Kidney (tissue), 14 donors: ENCODE data around the gene KIFAP3. TPM values are rescaled to one million over a fixed set of nuclear protein-coding genes. Genes with fewer than 3 reads are reported as not detected.
"Not testable (repeated sequence)": the region's sequence is repeated elsewhere in the genome, so short reads cannot be mapped to it uniquely, and the experiment has no call there.

ENCODE experiments used
- DNase-seq, 5 donors: peaks; one replicate each; pipeline ENCODE4 v3.0.0-alpha.2; 2013 to 2020
- FAIRE-seq: peaks from 2 replicates; lab custom pipeline; 2012; peaks lifted over from hg19 to GRCh38; lab: Jason Lieb, UNC
- H3K27ac ChIP-seq, 2 donors: one replicate each; pipeline ENCODE4 v1.7.0; 2013; ENCODE audit warnings: low read depth in 2 of 2, low read length in 2 of 2, inconsistent platforms in 1 of 2
- H3K27me3 ChIP-seq: one replicate; pipeline ENCODE4 v1.7.1; 2013; ENCODE audit warnings: low read length, inconsistent platforms; ENCODE audit not compliant: control insufficient read depth, insufficient read depth
- H3K36me3 ChIP-seq, 3 donors: one replicate each; pipeline versions ENCODE4 v1.7.0 to v1.7.1; 2013; ENCODE audit warnings: low read length in 3 of 3, control low read depth in 1 of 3, inconsistent platforms in 1 of 3; ENCODE audit not compliant: insufficient read depth in 3 of 3, control insufficient read depth in 2 of 3
- H3K4me1 ChIP-seq, 3 donors: one replicate each; pipeline versions ENCODE4 v1.7.0 to v1.7.1; 2013; ENCODE audit warnings: low read length in 3 of 3, inconsistent platforms in 1 of 3, low read depth in 1 of 3; ENCODE audit not compliant: control insufficient read depth in 2 of 3, insufficient read depth in 2 of 3
- H3K4me3 ChIP-seq, 3 donors: one replicate each; pipeline versions ENCODE4 v1.7.0 to v1.8.1; 2013; ENCODE audit warnings: low read length in 3 of 3, control low read depth in 1 of 3, inconsistent platforms in 1 of 3
- H3K9ac ChIP-seq, 3 donors: one replicate each; pipeline versions ENCODE4 v1.7.0 to v1.7.1; 2013; ENCODE audit warnings: low read length in 3 of 3, control low read depth in 1 of 3, inconsistent platforms in 1 of 3
- H3K9me3 ChIP-seq, 3 donors: one replicate each; pipeline versions ENCODE4 v1.7.0 to v1.7.1; 2013; ENCODE audit warnings: low read length in 3 of 3, control low read depth in 1 of 3, inconsistent platforms in 1 of 3; ENCODE audit not compliant: control insufficient read depth in 2 of 3, insufficient read depth in 1 of 3
- CTCF ChIP-seq: IDR thresholded peaks from 3 replicates; pipeline ENCODE4 v1.5.1; 2012; ENCODE audit warnings: mild to moderate bottlenecking, moderate library complexity, borderline replicate concordance; ENCODE audit not compliant: insufficient read depth; ENCODE audit errors: extremely low read depth
- intact Hi-C: fragments of 100-400 bp; cut with DNase I; formaldehyde crosslinking; loops from one replicate; pipeline ENCODE4 v1.11.1; 2022
- polyA plus RNA-seq: library from polyadenylated mRNA; stranded (reverse); fragments of 350-450 nt; fragmentation: Illumina TruSeq; extraction: RNeasy Lipid Tissue Mini Kit (QIAGEN cat#74804); gene quantifications from one replicate; pipeline ENCODE4 v1.2.3, GENCODE V29; 2014; ENCODE audit warnings: low read depth, low replicate concordance; ENCODE audit not compliant: insufficient read depth
- total RNA-seq: library from RNA; stranded (reverse); fragmentation: NEBNext Ultra II Directional; extraction: Animal tissue kit (Norgen Biotek cat#: 25700); gene quantifications from one replicate; pipeline ENCODE4 v1.2.1, GENCODE V29; 2021
- donor health status: control.
- donor health status: control.
- donor health status: control.
- donor health status: control.
- donor health status: control.
- donor health status: DM: yes; HTN: yes; CAD: no.
- donor health status: Normal renal cell carcinoma (clear cell type).

The KIFAP3 gene
- total and polyA plus RNA-seq, 2 donors from 2014 or later = 31.6 to 32.9 TPM

DNA sequence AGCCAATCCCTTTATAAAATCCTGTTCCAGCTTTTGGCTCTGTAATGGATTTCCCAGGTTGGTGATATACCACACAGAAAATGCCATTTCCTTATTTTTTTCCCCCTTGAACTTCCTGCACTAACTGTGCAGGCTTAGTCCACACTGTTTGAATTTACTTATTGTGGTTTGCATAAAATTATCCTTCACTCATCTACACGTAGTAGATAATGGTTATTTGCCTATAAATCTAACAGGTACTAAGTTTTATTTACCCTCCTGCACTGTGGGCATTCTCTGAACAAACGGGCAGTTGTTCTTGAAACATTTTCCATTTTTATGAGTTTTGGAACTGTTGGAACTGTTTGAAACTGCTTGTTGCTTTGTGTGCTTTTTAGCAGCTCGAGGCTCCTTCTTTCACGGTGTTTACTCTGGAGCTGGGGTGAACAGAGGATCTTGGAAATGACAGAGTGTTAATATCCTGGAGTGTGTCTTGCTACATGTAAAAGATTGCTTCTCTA, 23.0 kb upstream of the KIFAP3 start:
- H3K4me1 ChIP-seq = no peaks in the 10 kb centered on the region
- H3K9me3 ChIP-seq = no peaks in the 10 kb centered on the region
- no peak overlapping the region for H3K9ac ChIP-seq
- H3K27me3 ChIP-seq = no peaks in the 10 kb centered on the region
- peak in 2 of 5 donors; percentile 11 to 15 for DNase-seq
- H3K36me3 ChIP-seq = no peaks in the 10 kb centered on the region
- H3K4me3 ChIP-seq = no peak overlapping the region
- H3K27ac ChIP-seq = no peak overlapping the region
- FAIRE-seq = no peak
- TF ChIP-seq CTCF = no peak
- intact Hi-C loops = no loop called here

GRCh38 chr1:170096806-170097340, 22.4 kb upstream of the KIFAP3 start:
- Histone ChIP-seq H3K4me3 (no peak overlapping the region), H3K9ac (no peak overlapping the region), H3K36me3 (no peaks in the 10 kb centered on the region), H3K27ac (no peak overlapping the region), H3K4me1 (no peaks in the 10 kb centered on the region), H3K27me3 (no peaks in the 10 kb centered on the region), H3K9me3 (no peaks in the 10 kb centered on the region)
- no peak for TF ChIP-seq CTCF
- intact Hi-C loops = no loop called here
- FAIRE-seq (no peak), DNase-seq (no peak)

DNA sequence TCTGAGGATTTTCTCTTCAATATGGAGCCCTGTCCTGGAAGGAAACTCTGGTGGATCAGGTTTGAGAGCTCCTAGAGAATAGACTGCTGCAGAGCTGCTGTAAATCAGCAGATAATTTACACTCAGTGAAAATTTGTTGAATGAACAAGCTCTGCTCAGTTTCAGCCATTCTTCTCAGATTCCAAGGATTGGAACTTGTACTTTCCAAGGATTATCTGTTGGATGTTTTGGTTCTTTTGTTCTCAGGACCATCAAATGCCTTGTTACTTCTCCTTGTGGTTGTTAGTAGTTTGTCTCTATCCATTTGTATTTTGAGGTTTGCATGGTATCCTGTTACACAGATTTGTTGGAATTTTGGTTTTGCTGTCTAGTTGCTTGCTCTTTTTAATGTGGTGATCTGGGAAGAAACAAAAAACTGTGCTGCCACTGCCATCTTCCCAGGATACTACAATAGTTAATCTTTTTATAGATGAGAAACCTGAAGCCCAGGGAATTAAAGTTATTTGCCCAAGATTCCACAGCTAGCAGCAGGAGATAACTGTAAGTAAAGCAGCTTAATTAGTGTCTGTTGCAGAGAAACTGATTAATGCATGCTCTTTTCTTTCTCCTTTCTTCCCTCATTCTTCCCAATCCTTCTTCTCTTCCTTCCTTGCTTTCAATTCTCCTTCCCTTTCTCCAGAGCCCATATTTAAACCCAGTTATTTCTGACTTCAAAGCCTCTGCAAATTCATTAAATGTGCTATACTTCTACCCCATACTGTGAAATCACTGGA, 21.7 kb upstream of the KIFAP3 start:
- TF ChIP-seq CTCF = no peak
- DNase-seq = peak in 2 of 5 donors; percentile 2 to 6
- Histone ChIP-seq H3K9ac (no peak overlapping the region), H3K36me3 (no peaks in the 10 kb centered on the region), H3K27me3 (no peaks in the 10 kb centered on the region), H3K4me1 (no peaks in the 10 kb centered on the region), H3K4me3 (no peak overlapping the region), H3K9me3 (no peaks in the 10 kb centered on the region), H3K27ac (no peak overlapping the region)
- intact Hi-C loops = no loop called here
- FAIRE-seq = no peak

DNA sequence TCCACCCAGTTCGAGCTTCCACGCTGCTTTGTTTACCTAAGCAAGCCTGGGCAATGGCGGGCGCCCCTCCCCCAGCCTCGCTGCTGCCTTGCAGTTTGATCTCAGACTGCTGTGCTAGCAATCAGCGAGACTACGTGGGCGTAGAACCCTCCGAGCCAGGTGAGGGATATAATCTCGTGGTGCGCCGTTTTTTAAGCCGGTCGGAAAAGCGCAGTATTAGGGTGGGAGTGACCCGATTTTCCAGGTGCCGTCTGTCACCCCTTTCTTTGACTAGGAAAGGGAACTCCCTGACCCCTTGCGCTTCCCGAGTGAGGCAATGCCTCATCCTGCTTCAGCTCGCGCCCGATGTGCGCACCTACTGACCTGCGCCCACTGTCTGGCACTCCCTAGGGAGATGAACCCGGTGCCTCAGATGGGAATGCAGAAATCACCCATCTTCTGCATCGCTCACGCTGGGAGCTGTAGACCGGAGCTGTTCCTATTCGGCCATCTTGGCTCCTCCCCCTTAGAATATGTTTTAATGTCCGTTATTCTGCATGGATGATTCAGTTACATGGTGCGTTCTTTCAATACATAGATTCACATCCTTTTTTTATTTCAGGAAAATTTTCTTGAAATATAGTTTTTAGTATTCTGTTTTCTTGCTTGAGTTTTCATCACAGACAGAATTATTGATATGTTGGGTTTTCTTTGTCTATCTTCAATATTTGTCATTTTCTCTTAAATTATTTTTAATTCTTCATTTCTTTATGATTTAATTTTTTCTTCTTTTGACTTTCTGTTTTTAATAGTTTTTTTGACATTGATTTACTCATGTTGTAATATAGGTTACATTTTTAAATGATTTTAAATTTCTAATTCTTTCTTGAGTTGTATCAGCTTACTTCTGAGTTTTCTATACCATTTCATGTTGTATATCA, 20.5 kb upstream of the KIFAP3 start:
- H3K4me3 ChIP-seq, DNase-seq, H3K9me3 ChIP-seq, H3K4me1 ChIP-seq, H3K9ac ChIP-seq, H3K36me3 ChIP-seq, H3K27me3 ChIP-seq, H3K27ac ChIP-seq, intact Hi-C loops: not testable (repeated sequence)
- FAIRE-seq = peak; percentile 94
